HG03460 (cell line): Measurements from ENCODE around the gene UNC119B.

Experiments used
- ATAC-seq: cut with Tn5 transposase; IDR thresholded peaks from one replicate; pipeline ENCODE4 v1.9.1; 2021; ENCODE audit not compliant: unreplicated experiment

Gene UNC119B

DNA sequence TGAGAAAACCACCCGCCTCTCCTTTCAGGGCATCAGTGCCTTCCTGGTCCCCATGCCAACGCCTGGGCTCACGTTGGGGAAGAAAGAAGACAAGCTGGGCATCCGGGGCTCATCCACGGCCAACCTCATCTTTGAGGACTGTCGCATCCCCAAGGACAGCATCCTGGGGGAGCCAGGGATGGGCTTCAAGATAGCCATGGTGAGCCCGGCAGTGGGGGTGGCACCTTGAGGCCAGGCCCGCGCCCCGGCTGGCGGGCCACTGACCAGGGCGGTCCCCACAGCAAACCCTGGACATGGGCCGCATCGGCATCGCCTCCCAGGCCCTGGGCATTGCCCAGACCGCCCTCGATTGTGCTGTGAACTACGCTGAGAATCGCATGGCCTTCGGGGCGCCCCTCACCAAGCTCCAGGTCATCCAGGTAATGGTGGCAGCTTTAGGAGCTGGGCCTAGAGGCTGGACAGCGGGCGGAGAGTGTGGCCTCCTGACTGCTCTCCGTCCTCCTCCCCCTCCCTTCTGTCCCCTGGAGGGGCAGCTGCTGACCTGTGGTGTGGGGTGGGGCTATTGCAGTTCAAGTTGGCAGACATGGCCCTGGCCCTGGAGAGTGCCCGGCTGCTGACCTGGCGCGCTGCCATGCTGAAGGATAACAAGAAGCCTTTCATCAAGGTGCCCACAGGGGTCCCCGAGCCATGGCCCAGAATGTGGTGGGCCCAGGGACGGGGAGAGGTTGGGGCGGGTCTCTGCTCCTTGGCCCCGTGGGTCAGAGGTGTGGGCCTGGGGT lies 28.2 kb downstream of the UNC119B start:
- no peak for ATAC-seq

DNA sequence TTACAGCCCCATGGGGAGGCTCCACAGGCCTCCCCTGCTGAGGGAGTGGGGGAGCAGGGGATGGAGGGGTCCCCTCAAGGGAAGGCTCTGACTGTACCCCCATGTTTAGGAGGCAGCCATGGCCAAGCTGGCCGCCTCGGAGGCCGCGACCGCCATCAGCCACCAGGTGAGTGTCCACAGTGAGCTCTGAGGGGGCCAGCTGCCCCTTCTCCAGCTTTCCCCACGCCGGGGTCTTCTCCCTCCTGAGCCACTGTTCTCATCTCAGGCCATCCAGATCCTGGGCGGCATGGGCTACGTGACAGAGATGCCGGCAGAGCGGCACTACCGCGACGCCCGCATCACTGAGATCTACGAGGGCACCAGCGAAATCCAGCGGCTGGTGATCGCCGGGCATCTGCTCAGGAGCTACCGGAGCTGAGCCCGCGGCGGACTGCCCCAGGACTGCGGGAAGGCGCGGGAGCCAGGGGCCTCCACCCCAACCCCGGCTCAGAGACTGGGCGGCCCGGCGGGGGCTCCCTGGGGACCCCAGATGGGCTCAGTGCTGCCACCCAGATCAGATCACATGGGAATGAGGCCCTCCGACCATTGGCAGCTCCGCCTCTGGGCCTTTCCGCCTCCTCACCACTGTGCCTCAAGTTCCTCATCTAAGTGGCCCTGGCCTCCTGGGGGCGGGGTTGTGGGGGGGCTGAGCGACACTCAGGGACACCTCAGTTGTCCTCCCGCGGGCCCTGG lies 28.9 kb downstream of the UNC119B start:
- no peak for ATAC-seq

DNA sequence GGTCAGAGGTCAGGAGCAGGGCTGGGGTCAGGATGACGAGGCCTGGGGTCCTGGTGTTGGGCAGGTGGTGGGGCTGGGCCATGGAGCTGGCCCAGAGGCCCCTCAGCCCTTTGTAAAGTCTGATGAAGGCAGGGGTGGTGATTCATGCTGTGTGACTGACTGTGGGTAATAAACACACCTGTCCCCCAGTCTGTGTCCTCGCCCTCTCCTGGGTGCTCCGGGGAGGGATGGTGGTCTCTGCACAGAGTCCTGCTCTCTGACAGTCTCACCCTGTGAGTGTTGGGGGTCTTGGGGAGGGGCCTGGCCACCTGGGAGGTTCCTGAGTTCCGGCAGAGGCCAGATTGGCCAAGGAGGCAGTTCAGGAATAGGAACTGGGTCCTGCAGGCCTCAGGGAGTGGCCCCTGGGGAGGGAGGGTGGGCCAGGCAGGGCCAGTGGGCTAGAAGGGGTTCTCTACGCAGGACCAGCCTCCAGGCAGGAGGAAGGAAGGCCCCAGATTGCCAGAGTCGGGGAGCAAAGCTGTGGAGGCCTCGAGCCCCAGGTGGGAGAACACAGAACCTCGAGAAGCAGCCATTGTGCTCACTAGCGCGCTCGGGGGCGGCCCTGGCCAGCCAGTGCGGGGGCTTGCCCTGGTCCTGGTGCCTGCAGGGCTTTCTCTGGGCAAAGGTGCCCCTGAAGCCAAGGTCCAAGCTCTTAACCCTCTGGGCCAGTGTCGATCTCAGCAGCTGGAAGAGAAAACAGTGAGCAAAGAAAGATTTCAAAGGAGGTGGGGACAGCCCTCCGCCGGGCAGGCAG lies 29.8 kb downstream of the UNC119B start:
- no peak for ATAC-seq

DNA sequence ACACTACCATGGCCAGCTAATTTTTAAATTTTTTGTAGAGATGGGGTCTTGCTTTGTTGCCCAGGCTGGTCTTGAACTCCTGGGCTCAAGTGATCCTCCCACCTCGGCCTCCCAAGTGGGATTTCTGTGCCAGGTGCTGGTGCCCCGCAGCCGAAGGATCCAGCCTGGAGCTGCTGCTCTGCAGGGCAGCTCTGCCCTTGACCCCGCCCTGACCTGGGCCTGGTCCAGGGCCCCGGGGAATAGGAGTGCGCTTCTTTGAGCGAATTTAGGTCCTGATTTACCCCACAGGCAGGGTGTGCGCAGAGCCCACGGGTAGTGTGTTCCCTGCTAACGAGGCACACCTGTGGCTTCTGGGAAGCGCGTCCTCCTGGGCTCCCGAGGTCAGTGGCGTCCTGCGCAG lies 30.6 kb downstream of the UNC119B start:
- no peak for ATAC-seq

DNA sequence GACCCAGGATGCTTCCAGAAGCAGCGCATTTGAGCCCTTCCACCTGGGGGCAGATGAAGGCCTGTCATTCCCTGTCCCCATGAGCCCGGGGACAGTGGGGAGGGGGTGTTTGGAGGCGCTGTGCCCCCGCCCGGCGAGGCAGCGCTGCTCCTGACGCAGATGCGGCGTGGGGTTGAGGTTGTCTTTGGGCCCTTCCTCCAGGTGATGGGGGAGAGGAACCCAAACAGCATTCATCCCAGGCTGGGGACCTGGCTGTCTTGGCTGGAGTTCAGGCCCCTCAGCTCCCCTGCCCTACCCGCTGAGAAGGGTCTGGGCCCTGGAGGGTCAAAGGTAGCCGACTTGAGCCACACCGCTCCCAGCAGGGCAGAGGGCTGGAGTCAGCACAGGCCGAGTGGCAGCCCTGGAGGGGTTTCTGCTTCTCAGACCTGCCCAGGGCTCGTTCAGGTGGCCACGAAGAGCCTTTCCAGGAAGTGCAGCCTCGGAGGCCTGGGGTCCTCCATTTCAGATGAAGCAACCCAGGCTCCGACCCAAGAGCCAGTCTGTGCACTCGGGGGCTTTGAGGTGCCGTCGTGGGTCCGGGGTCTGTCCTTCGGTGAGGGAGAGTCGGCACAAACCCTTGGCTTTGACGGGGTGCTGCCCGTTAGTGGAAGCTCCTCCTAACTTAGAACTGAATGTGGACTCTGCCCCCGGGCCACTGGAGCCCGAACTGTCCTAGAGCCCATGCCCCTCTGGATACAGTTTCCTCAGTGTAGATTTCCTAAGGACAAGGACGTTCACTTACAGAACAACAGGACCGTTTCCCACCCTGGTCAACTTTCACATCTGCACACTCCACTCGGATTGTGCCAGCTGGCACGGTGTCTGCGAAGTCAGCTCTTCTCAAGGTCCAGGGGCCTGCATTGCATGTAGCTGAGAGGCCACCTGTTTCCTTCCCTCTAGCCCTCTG lies 31.5 kb downstream of the UNC119B start:
- ATAC-seq: no peak

DNA sequence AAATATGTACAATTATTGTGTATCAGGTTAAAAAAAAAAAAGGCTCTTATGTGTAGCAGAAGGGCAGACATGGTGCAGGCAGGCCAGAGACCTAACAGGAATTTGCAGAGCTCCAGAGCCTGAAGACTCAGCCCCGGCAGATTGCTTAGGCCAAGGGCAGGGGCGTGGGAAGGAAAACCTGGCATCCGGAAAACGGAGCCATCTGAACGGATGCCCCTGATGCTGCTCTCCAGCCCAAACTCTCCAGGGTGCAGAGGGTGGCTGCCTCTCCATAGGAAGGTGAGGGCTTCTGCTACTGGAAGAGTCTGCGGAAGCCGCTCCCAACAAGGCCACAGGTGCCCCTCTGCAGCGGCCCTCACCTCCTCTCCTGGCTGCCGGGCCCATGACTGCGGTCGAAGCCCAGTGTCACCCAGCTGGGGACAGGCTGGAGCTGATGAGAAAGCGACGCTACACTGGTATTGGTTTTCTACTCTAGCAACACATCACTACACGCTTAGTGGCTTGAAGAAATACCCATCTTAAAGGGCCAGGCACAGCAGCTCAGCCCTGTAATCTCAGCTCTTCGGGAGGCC lies 34.8 kb downstream of the UNC119B start:
- no peak for ATAC-seq

DNA sequence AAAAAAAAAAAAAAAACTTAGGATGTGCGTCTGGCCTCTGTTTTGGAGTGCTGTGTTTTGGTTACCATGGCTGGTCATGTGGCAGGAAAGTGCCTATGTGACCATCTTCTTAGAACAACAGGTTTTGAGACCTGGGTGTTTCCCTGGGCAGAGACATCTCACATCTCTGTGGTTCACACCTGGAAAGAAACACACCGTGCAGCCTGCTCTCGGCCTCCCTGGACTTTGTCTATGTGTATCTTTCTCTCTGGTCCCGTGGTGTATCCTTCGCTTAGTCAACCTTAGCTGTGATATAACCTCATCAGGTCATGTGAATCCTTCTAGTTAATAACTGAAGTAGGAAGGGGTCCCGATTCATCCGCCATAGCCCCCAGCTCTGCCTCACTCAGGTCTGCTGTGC lies 38.0 kb downstream of the UNC119B start:
- no peak for ATAC-seq

DNA sequence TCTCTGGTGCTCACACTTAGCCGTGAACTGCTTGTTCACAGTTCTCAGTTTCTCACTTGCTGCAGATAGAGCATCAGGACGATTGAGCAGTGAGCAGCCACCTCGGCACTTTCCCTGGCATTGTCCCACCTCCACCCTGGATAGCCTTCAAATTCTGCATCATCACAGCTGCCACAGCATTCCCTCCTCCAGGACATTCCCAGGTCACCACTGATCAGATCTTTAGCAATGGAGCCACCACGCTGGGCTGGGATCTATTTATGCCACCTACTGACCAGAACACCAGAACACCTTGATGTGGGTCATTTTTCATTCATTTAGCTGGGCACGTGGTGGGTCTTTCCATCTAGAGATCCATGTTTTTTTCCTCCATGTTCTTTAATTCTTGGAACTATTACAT lies 39.0 kb downstream of the UNC119B start:
- ATAC-seq: no peak

DNA sequence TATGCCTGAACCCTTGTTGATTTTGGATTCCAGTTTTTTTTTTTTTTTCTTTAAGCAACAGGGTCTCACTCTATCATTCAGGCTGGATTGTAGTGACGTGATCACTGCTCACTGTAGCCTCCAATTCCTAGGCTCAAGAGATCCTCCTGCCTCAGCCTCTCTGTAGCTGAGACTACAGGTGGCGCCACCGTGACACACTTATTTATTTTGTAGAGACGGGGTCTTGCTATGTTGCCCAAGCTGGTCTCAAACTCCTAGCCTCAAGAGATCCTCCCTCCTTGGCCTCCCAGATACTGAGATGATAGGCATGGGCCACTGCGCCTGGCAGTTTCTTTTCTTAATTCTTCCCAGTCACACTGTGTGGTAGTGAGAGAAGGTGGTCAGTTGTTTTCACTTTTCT lies 40.5 kb downstream of the UNC119B start:
- ATAC-seq: no peak

DNA sequence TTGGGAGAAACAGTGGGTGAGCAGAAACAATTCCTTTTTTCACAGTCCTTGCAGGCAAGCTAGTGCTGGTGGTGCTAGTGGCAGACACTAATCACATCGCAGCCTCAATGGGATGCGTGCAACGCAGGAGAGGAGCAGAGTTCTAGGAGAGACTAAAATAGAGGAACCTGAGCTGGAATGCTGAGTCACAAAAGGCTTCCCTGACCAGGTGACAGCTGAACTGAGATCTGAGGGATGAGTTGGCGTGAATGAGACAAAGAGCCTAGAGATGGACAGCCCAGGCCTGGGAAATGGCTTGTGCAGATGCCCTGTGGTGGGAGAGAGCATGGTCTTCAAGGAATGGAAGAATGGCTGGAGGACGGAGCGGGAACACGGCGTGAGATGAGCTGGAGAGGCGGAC lies 41.1 kb downstream of the UNC119B start:
- no peak for ATAC-seq

DNA sequence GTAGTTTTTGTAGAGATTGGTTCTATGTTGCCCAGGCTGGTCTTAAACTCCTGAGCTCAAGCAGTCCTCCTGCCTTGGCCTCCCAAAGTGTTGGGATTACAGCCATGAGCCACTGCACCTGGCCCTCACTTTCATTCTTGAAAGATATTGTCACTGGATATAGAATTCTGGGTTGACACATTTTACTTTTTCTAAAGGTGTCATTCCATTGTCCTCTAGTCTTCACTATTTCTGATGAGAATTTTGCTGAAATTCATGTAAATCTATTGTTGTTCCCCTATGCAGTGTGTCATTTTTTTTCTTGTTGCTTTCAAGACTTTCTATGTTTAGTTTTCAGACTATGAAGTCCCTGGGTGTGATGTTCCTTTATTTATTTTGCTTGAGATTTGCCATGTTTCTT lies 44.5 kb downstream of the UNC119B start:
- ATAC-seq: no peak

DNA sequence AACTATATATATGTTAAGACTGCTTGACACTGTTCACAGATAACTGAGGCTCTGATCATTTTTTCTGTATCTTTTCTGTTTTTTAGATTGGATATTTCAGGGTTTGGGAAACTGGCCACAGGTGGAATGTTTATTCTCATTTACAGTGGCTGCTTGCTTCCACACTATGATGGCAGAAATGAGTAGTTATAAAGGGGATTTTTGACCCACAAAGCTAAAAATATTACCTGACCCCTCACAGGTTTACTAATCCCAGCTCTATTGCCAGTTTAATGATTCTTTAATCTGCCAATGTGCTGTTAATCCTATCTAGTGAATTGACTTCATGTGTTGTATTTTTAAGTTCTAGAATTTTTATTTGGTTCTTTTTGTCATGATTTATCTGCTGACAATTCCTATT lies 45.0 kb downstream of the UNC119B start:
- ATAC-seq: no peak

DNA sequence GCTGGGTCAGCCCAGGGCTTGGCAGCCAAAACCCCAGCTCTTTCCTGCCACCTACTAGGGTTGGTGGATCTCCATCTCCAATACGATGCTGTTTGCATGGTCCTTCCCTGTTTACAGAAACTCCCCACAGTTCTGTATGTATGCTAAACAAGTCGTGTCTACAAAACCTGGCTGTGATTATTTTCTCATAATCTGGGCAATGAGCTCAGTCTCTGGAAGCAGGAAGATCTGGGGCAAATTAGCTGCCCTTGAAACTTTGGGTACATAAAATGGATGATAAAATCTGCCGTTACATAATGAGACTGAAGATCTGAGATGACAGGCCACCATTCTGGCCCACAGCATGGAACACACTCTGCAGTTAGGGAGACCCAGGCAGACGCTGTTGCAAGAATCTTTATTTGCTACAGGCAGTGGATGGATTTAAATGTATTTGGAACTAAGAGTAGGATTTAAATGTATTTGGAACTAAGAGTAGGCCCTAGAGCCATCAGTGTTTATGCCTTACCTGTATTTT lies 47.0 kb downstream of the UNC119B start:
- no peak for ATAC-seq

DNA sequence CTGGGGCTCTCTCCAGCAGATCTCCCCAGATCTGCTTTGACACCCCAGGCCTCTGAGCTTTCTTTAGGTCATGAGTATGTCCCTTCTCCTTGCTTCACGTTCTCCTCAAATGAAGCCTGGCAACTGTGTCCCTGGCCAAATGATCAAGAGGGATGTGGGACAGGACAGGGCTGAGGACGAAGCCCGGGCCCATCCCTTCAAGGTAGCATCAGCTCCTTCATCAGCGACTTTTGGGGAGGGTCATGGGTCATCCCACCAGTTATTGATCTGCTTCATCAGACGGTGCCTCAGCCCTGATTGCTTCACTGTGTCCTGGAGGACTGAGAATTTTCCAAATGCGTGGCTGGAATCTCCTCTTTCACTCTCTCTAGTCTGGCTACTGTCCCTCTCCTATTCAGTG lies 47.7 kb downstream of the UNC119B start:
- no peak for ATAC-seq

DNA sequence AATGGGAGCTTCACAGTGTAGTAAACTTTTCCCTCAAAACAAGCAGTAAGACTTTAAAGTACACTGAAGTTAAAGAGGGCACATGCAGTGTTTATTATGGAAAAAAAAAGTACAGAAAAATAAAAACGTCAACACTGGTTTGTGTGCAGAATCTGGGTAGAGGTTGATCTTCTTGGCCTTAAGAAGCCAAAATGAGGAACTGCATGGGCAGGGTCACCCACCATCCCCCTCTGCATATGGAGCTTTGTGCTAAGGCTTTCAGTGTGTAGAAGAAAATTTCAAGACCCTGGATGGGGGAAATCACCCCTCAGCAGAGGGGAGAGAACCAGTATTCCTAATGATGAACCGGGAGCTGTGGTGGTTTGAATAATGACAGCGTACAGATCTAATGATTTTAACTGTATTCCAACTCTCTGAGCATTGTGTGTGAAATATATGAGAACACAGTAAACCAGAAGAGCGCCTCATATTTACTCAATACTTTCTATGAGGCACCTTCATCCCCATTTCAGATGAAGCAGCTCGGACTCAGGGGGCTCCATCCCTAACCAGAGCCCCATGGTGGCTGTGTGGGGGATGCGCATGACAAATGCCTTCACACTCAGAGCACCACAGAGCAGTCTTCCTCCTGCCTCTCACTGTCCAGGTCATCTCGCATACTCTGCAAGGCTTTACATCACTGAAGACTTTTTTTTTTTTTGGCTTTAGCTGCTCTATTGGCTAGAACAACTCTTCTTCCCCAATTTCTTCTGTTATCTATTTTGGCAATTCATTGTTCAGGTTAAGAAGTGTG lies 48.7 kb downstream of the UNC119B start:
- ATAC-seq: no peak

DNA sequence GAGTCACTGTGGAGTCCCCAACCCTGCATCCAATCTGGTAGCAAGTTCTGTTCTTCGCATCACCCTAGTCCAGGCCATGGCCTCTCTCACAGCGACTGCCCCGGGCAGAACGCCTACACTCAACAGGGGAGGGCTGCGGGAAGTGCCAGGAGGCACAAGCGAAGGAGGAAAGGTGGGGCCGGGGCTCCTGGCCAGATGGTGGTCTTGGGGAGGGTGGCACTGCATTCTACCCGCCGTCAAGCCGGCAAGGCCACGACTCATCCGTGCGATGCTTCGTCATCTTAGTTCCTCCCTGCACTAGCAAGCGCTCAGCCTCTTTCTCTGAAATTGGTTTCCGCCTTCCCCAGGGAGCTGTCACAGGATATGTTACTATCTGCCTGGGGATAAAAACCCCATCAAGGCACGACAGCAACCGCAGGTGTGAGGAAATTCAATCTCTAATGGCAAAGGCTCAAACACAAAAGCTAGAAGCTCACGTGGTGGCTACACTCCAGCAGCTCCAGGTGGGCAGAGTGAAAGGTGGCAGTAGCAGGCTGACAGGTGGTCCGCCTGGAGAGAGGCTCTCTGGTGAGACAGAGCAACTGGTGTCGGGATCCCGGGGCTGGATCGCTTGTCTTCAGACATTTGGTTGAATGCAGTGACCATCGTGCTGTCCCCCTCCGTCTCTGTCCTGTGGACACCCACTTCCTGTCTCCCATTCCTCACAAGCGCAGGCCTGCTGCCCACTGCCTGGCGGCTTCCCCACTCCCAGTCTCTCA lies 49.5 kb downstream of the UNC119B start:
- no peak for ATAC-seq

DNA sequence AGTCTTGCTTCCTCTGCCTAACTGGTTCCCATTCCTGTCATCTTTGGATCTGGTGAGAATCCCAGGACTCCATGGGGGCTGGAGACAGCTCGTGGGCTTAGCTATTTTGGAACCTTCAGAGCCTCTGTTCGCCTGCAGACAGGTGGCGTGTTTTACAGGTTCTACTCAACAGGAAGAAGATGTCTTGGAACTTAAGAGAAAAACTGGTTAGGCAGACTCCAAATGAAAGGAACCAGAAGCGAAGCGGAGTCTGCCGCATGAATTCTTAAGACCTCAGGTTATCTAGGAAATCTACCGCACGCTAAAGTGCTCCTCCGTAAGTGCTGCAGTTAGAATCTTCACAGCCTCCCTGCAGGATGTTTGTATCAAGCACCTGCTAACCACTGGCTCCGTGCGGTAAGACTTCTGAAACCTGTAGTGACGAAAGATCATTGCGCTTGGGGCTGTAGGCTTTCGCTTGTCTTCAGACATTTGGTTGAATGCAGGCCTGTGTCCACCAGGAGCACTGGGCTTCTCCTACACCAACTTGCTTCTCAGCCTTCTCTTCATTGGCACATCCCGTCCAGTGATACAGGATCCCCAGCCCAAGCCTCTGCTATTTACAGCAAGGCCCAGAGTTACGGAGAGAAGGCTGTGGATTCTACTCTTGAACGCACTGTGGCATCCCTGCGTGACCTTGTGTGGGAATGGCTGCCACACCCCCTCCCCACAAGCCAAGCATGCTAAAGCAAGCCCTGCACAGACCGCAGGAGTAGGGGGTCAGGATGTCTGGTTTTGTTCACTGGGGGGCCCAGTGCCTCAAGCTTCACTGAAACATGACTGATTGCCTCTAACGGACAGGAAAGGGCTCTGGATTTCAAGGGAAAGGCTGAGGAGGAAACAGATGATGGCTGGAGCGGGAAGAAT lies 50.3 kb downstream of the UNC119B start:
- no peak for ATAC-seq

DNA sequence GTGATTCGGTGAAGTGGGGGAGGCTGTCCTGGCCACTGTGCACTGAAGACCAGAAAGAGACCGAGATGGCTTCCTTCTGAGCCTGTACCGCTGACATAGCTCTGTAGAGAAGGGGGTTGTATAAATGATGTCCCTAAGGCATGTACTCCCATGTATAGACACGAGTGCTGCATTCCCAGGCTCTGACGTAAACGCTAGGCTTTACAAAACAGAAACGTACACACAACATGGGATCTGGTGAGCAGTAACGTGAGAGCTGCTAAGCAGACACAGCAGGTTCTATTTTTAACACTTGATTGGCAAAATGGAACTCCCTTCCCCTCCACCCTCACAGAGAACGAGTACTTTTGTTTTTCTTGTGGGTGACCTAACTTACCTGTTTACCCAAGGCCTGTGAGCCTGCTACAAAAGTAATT lies 51.3 kb downstream of the UNC119B start:
- no peak for ATAC-seq
